ENCODE data around the gene FST.

- TF ChIP-seq CTCF (IDR thresholded peaks at IDR 0.05; ENCODE audit: low read depth, low read length) (no peak), EZH2phosphoT487 (IDR thresholded peaks at IDR 0.05; ENCODE audit: low read depth) (no peak)
These were observed 25.8 kb upstream of the FST start for GRCh38 chr5:53454719-53455000.

All from OCI-LY3 (cell line).